ENCODE results near the gene GABBR2. TPM values are rescaled to one million over a fixed set of nuclear protein-coding genes. Genes with fewer than 3 reads are reported as not detected.

GABBR2 gene
- total RNA-seq, 1 donor from 2014 or later = 0.24 TPM

DNA sequence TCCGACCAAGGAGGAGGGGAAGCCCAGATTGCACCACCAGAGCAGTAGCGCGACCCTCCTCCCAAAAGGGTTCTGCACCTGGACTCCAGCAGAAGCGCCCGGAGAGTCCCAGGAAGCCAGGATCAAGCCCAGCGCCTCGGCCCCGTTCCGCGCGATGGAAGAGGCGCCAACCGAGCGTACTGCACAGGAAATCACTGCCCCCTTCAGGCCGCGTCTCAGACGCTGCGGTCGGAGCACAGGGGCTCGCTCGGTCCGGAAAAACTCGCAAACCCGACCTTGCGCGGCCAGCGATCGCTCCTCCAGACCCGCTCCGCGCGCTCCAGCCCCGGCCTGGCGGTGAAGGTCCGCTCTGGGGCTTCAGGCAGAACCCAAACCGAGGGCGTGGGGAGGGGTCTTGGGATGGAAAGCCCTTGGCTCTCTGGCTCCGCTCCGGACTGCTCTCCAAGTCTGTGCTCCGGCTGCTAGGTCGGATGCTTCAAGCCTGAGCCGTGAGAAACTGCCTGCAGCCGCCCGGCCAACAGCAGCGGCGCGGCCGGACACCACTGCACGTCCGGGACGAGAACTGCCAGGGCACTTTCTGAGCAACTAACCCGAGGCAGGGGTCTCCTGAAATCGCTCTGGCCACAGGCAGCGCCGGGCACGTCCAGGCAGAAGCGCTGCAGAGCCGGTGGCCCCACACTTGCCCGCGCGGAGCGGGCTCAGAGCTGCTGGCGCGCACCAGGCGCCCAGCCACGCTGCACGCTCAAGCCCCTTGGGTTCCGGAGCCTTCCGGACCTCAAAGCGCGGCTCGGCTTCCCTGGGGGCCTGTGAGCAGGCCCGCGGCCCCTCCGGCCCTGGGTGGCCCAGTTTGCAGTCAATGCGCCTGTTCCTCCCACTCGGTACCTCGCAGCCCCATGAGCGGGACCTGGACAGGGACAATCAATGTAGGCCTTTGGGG, 1.3 kb downstream of the GABBR2 start:
- no peaks in the 10 kb centered on the region for H3K9me3 ChIP-seq
- ATAC-seq (peak; percentile 77 to 85), DNase-seq (peak; percentile 54)
- no peak overlapping the region for H3K27ac ChIP-seq
- intact Hi-C loops (cut with DNase I) = no loop called here
- peaks cover 79% of the 10 kb centered on the region for H3K27me3 ChIP-seq (ENCODE audit: low read depth)
- H3K36me3 ChIP-seq = no peaks in the 10 kb centered on the region
- peaks cover 6% of the 10 kb centered on the region for H3K4me1 ChIP-seq
- TF ChIP-seq, protein P1, sequence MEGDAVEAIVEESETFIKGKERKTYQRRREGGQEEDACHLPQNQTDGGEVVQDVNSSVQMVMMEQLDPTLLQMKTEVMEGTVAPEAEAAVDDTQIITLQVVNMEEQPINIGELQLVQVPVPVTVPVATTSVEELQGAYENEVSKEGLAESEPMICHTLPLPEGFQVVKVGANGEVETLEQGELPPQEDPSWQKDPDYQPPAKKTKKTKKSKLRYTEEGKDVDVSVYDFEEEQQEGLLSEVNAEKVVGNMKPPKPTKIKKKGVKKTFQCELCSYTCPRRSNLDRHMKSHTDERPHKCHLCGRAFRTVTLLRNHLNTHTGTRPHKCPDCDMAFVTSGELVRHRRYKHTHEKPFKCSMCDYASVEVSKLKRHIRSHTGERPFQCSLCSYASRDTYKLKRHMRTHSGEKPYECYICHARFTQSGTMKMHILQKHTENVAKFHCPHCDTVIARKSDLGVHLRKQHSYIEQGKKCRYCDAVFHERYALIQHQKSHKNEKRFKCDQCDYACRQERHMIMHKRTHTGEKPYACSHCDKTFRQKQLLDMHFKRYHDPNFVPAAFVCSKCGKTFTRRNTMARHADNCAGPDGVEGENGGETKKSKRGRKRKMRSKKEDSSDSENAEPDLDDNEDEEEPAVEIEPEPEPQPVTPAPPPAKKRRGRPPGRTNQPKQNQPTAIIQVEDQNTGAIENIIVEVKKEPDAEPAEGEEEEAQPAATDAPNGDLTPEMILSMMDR (IDR thresholded peaks at IDR 0.05) = peak; percentile 40
- peak overlapping the region; percentile 21 for H3K4me3 ChIP-seq

DNA sequence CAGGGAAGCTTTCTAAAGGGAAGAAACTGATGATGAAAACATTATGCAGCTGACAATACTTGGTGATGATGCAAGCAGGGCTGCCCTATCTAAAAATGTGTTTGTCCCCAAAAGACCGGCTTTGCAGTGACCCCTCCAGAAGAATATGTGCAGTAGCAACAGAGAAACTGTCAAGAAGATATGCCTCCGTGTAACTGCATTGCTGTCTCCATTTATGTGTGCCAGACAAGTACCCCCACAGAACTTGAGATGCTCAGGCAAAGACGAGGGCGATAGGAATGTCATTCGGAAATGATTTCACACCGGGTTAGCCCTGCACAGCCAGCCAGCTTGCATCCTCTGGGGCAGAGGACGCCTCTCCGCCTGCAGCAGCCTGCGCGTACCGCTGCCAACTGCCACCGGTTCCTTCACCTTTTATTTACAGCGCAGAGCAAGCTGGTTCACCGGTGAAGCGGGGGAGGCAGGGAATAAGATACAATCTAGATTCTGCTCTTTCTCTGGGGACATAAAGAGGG, 2.0 kb downstream of the GABBR2 start:
- Histone ChIP-seq H3K27me3 (ENCODE audit: low read depth) (peaks cover 76% of the 10 kb centered on the region), H3K4me1 (peaks cover 6% of the 10 kb centered on the region), H3K4me3 (no peak overlapping the region), H3K27ac (no peak overlapping the region), H3K9me3 (no peaks in the 10 kb centered on the region), H3K36me3 (no peaks in the 10 kb centered on the region)
- ATAC-seq (peak in 1 of 2 donors; percentile 7), DNase-seq (no peak)
- TF ChIP-seq, protein P1 (IDR thresholded peaks at IDR 0.05) = no peak
- intact Hi-C loops (cut with DNase I) = no loop called here

DNA sequence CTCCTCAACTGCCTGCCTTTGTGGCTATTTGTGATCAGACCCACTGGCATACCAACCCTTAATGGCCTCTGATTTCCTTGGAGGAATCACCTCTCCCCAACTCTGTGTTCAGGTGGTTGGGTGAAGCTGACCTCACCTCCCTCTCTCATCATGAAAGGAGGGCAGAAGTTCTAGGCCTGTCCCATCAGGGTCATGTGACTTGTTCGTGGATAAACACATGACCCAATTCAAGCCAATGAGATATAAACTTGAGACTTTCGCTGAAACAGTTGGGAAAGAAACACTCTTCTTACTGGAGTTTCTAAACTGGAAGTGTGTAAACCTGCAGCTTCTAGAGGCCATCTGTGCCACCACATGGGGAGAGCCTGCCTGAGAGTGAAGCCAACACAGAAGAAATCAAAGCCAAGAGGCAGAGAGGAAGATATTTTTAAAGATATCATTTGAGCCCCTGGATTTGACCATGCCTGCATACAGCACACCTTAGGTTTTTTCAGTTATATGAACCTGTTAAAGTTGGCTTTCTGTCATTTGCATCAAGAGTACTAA, 5.8 kb downstream of the GABBR2 start:
- TF ChIP-seq, protein P1 (IDR thresholded peaks at IDR 0.05) = no peak
- Histone ChIP-seq H3K4me1 (peaks cover 6% of the 10 kb centered on the region), H3K36me3 (no peaks in the 10 kb centered on the region), H3K4me3 (no peak overlapping the region), H3K27me3 (ENCODE audit: low read depth) (peaks cover 44% of the 10 kb centered on the region), H3K27ac (no peak overlapping the region), H3K9me3 (no peaks in the 10 kb centered on the region)
- ATAC-seq = no peak
- no peak for DNase-seq
- intact Hi-C loops (cut with DNase I) = no loop called here

DNA sequence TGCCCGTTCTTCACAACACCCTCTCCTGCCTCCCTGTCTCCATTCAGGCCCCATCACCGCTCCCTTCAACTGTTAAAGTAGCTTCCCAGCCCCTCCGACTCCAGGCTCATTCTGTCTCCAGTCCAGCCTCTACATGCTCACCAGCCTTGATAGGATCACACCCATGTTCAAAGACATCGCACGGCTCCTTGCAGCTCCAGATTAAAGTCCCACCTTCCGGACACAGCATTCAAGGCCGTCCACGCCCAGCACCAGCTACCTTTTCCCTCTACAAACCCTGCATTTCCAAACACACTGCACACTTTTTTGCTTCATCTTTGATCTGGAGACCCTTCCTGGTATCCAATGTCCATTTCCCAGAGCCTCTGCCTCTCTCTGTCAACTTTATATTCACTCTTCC, 6.4 kb downstream of the GABBR2 start:
- ATAC-seq (no peak), DNase-seq (no peak)
- Histone ChIP-seq H3K27ac (no peak overlapping the region), H3K9me3 (no peaks in the 10 kb centered on the region), H3K4me3 (no peak overlapping the region), H3K4me1 (peaks cover 4% of the 10 kb centered on the region), H3K27me3 (ENCODE audit: low read depth) (peaks cover 39% of the 10 kb centered on the region), H3K36me3 (no peaks in the 10 kb centered on the region)
- TF ChIP-seq, protein P1 (IDR thresholded peaks at IDR 0.05) = no peak
- intact Hi-C loops (cut with DNase I) = no loop called here

DNA sequence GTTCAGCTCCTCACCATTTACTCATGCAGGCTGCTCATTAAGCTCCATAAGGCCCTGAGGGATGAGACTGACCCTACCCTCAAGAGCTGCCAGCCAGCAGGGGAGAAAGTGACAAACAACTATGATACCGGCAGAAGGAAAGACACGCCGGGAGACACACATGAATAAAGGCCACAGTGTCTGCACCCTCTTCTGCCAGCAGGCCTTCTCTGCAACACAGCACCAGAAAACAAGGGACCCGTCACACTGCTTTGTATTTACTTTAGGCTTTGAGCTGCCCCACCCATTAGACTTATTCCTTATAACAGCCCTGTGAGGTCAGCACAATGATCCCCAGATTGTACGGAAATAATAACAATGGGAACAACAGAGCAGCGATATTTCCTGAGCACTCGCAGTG, 7.2 kb downstream of the GABBR2 start:
- intact Hi-C loops (cut with DNase I) = no loop called here
- peaks cover 31% of the 10 kb centered on the region for H3K27me3 ChIP-seq (ENCODE audit: low read depth)
- H3K4me3 ChIP-seq = no peak overlapping the region
- TF ChIP-seq, protein P1 (IDR thresholded peaks at IDR 0.05) = no peak
- no peak for ATAC-seq
- no peaks in the 10 kb centered on the region for H3K4me1 ChIP-seq
- H3K9me3 ChIP-seq = no peaks in the 10 kb centered on the region
- H3K36me3 ChIP-seq = no peaks in the 10 kb centered on the region
- no peak for DNase-seq
- H3K27ac ChIP-seq = no peak overlapping the region

Measured in lower lobe of right lung (tissue), 2 donors.